Dermis blood vessel endothelial cell (primary cell): Measurements from ENCODE around the gene SLC39A10. TPM values are rescaled to one million over a fixed set of nuclear protein-coding genes. Genes with fewer than 3 reads are reported as not detected.
A peak's percentile ranks its signal among the peaks of the same experiment; 100 is the strongest.

Experiments
- DNase-seq: peaks from one replicate; pipeline ENCODE4 v3.0.0; 2010
- total RNA-seq: library from RNA; depleted of rRNA; stranded (reverse); fragments of >200 nt; gene quantifications from 2 replicates; pipeline ENCODE4 v1.2.3, GENCODE V29; 2014

The SLC39A10 gene
- total RNA-seq, 1 donor from 2014 or later, result 34.7 TPM

DNA sequence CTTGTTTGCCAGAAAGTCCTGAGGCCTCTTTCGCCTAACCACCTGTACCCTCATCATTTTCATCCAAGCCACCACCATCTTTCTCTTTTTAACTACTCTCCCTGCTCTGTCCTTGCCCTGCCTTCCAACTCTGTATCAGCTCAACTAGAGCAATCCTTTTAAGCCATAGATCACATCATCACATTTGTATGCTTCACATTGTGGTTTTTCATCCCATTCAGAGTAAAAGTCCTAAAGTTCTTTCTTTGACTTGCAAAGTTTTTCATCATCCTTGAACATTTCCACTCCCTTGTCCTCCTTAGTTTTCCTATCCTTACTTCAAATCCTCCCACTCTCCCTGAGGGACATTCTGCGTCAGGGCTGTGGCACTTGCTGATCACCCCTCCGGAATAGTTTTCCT is 73.9 kb downstream of the SLC39A10 start:
- no peak for DNase-seq

DNA sequence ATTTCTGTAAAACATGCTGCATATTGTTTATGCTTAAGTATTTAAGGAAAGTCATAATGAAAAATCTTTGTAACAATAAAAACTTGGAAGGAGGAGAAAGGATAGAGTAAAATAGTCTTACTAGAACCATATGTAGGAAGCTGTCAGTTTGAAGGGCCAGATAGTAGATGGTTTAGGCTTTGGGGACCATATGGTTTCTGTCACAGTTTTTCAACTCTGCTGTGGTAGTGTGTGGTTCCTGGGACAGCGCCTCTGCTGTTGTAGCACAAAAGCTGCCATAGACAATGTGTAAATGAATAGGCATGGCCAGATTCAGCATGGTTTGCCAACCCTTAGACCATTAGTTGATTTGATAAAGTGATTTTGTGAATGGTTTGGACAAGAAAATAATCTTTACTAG is 75.5 kb downstream of the SLC39A10 start:
- DNase-seq, result no peak

DNA sequence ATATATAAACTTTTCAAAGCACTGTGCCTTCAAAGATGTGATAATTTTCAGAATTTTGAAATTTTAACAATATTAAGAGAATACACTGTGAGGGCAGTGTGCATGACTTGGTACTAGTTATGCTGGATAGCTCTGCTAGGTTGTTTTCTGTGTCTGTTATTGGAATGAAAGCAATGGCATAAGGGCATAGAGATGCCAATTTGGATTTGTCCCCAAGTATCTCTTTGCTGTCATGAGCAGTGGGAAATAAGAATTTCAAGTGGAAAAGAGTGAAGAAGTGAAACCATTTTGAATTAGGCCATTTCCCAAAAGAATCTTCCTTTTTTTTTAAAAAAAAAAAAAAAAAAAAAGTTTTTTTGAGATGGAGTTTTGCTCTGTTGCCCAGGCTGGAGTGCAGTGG is 76.8 kb downstream of the SLC39A10 start:
- DNase-seq, result no peak

DNA sequence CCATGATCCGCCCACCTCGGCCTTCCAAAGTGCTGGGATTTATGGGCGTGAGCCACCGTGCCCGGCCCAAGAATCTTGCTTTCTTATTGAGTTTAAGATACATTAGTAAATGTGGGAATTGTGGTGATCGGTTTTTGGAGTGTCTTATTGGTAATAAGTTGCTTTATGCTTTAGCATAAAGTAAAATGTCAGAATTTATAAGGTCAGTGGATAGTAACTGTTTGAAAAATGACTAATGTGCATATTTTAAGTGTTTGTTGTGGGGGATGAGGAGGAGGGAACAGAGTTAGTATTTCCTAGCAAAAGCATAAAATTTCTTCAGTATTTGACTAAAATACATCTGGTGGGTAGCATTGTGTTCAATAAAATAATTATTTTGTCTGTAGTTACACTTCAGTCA is 77.4 kb downstream of the SLC39A10 start:
- no peak for DNase-seq

DNA sequence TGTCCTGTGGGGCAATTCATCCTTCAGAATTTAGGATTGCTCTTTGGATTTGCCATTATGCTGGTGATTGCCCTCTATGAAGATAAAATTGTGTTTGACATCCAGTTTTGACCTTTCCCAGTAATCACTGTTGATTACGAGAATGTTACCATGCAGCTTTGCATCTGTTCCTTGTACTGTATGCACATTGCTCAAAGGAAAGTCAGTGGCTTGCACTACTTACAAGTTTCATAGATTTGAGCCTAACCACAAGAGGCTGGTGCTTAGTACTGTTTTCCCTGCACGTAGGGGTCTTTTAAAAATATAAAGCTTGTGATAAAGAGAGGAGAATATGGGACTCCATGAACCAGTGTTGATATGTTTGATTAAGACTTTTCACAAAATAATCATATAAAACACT is 77.9 kb downstream of the SLC39A10 start:
- DNase-seq, result no peak

DNA sequence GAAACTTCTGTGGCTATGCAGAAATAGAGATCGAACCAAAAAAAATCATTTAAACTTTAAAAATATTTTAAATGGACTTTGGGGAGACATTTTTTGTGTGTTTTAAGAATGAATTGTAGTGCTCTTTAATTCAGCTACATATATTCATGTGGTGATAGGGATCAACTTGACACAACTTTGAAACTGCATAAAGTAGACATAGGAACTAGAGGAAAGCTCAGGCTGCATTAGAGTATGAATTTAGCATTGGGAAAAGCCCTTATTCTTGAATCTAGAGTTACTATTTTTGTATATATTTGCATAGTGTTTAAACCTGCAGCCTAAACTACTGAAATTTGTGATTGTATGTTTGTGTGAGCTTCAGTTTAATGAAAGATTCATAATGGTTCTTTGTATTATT is 78.3 kb downstream of the SLC39A10 start:
- DNase-seq, result no peak

DNA sequence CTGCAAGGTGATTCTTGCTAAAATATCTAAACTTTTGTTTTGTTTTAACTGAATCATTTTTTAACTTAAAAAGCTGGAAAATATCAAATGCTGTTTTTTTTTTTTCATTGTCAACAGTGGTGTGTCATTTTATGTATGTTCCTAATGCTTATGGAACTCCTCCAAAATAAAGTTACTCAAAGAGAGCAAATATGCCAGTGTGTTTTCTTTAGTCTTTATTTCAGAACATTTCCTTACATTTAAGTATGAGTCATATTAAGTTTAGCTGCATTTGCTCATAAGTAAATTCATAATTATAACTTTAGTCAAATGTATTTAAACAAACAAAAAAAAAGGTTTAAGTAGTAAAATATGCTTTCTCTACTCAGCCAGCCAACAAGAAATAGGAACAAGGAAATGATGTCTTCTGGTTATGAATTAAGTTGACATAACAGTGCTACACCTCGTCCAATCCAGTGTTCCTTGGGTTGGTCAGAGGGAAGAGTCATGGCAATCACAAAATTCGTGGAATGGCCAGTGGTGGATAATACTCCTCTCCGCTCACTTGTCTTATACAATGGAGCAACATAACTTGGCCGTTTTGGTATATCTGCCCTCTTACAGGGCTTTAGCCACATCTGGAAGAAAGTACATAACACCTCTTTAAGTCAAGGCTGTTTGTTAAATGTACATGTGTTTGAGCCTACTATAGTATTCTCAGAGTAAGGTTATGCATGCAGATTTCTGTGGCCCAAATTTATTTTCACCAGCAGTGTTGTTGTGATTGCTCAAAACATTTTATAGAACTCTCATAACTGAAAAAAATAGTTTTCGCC is 80.7 kb downstream of the SLC39A10 start:
- DNase-seq, result peak; percentile 3

DNA sequence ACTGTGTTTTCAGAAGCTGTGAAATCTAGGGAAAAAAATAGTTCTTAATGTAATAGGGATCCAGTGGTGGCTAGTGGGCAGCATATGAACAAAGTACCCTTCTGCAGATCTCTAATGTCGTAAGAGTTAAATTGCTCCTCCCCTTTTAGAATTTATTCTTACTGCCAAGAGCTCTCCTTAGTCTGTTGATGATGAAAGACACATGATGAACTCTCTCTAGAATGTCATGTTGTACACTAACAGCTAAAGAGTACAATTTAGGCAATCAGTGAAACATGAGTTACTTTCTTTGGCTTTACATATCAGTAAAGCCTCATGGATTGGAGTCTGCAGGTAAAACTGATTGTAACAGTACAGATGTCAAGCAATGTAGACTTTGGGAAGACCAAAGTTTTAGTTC is 84.2 kb downstream of the SLC39A10 start:
- no peak for DNase-seq

DNA sequence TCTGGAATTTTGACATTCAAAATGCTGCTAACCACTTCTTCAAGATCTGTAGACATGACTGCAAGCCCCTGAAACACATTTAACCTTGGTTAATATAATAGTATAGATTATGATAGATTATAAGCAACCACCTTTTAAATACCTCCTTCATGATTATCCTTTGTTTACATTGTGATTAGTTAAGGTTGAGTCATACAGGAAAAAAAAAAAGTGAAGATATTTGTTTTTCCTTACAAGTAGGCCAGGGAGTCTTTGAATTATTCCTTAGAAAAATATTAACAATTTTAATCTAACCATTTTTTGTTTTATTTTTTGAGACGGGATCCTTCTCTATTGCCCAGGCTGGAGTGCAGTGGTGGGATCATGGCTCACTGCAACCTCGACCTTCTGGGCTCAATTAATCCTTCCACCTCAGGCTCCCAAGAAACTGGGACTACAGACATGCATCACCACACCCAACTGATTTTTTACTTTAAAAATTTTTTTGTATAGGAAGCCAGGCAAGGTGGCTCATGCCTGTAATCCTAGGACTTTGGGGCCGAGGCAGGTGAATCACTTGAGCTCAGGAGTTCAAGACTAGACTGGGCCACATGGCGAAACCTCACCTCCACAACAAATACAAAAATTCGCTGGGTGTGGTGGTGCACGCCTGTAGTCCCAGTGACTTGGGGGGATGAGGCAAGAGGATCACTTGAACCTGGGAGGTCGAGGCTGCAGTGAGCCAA is 99.4 kb downstream of the SLC39A10 start:
- DNase-seq, result no peak

DNA sequence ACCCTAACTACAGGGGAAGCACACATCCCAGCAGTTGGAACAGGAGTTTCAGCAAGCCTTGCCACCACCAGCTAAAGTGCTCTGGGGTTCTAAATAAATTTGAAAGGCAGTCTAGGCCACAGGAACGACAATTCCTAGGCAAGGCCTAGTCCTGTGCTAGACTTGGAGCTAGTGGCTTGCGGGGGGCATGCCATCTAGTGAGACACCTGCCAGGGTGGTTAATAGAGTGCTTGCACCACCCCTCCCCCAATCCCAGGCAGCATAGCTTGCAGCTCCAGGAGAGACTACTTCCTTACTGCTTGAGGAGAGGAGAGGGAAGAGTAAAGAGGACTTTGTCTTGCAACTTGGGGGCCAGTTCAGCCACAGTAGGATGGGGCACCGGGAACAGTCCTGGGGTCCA is 101.8 kb downstream of the SLC39A10 start:
- DNase-seq, result no peak

DNA sequence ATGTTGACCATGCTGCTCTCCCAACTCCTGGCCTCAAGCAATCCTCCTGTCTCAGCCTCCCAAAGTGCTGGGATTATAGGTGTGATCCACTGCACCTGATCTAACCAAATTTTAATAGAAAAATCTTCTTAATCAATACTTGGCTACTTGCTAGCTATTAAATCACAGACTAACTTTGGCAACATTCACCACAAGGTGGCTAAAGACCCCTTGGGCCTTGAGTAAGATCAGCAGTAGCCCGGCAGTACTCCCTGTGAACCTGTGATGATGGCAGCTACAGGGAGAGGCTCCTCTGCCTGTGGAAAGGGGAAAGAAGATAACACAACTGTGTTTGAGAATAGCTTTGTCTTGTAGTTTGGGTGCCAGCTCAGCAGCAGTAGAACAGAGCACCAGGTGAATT is 102.9 kb downstream of the SLC39A10 start:
- no peak for DNase-seq

DNA sequence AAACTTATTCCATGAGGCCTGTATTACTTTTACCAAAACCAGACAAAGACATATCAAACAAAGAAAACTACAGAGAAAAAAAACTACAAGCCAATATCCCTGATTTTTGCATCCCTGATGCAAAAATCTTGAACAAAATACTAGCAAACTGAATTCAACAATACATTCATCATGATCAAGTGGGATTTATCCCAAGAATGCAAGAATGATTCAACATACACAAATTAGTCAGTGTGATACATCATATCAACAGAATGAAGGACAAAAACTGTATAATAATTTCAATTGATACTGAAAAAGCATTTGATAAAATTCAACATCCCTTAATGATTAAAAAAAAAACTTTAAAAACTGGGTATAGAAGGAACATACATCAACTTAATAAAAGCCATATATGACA is 106.8 kb downstream of the SLC39A10 start:
- no peak for DNase-seq

DNA sequence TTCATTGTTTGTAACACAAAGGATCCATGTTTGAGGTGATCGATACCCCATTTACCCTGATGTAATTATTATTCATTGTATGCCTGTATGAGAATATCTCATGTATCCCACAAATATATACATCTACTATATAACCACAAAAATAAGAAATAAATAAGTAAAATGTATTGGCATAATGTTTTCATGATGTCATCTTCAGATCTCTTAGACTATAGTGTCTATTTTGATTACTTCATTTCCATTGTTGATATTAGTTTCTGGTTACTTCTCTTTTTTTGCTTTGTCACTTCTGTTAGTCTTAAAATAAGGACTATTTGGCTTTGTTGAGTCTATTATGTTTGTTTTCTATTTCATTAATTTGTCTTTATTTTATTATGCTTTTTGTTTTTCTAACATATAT is 109.7 kb downstream of the SLC39A10 start:
- no peak for DNase-seq

DNA sequence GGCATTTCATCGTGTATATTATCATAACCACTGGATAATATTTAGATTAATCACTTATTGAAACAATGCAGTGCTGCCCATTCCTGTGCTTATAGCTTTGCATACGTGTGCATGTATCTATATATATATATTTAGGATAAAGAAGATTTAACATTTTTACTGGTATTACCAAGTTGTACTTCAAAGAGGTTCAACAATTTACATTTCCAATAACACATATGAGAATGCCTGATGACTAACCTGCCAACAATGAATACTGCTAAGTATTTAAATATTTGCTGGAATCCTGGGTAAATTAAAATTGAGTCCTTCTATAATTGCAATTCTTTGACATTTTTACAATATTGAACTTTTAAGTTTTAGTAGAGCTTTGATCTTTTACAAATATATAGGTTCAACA is 111.4 kb downstream of the SLC39A10 start:
- no peak for DNase-seq

DNA sequence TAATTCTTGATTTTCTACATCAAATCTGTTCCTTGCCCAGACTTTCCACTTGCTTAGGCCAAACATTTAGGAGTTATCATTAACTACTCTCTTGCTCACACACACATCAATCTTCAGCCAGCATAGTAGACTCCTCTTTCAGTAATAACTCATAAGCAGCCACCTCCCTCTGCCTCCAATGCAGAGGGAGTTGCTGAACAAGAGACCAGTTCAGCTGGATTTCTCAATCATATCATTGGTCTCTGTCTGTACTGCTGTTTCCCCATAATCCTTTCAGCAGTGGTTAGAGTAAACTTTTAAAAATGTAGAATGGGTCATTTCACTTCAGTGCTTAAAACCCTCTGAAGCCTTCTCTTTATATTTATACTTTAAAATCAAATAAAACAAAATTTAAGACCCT is 112.9 kb downstream of the SLC39A10 start:
- DNase-seq, result no peak

DNA sequence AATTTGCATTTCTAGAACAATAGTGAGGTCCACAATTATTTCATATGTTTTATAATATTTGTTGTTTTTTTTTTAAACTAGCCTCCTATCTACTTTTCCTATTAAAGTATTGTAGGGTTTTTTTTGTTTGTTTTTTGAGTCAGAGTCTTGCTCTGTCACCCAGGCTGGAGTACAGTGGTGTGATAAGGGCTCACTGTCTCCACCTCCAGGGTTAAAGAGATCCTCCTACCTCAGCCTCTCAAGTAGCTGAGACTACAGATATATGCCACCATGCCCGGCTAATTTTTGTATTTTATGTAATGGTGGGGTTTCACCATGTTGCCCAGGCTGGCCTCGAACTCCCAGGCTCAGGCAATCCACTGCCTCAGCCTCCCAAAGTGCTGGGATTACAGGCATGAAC is 122.5 kb downstream of the SLC39A10 start:
- DNase-seq, result no peak

DNA sequence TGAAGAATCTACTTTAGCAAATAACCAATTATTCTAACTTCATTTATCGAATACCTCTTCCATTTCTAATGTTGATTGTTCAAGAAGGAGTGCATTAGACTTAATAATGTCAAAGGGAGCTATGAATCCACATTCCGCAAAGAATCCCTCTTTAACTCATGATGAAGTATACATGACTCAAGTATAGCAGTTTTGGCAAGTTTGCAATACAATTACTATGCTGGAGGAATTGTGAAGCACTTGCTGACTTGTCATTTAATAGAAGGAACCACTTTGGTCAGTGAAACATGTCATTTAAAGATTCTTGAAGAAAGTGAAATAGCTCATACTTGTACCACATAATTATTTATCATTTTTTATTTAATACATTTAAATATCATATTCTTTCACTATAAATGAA is 125.1 kb downstream of the SLC39A10 start:
- DNase-seq, result no peak
